AG04449 (cell line): ENCODE results near the gene CA5A.
"Not testable (repeated sequence)": the region's sequence is repeated elsewhere in the genome, so short reads cannot be mapped to it uniquely, and the experiment has no call there.

Source experiments
- CTCF ChIA-PET: fragments of 350-600 bp; formaldehyde crosslinking; extraction: SDS; loops from one replicate; lab custom pipeline; 2021; ENCODE audit warnings: antibody characterized with exemption; lab: Yijun Ruan, JAX
- POLR2A ChIA-PET: fragments of 400-600, 350-600 bp; formaldehyde crosslinking; extraction: SDS; loops from one replicate; lab custom pipeline; 2020; ENCODE audit warnings: antibody characterized with exemption, inconsistent platforms; lab: Yijun Ruan, JAX
- DNase-seq: peaks from one replicate; pipeline ENCODE4 v3.0.0-alpha.2; 2010; ENCODE audit warnings: low read depth, low spot score
- H3K4me3 ChIP-seq: 2 replicates; pipeline ENCODE4 v1.5.1; 2011; ENCODE audit warnings: low read depth, mild to moderate bottlenecking, control low read depth, low read length
- CTCF ChIP-seq: IDR thresholded peaks from one replicate; pipeline ENCODE4 v1.5.1; 2011; ENCODE audit warnings: mild to moderate bottlenecking, moderate library complexity, low read length, control low read depth, inconsistent platforms; ENCODE audit not compliant: insufficient read depth; ENCODE audit errors: missing control alignments

The CA5A gene

GRCh38 chr16:87869061-87869878 is 67.1 kb downstream of the CA5A start, which contains the start of gene SLC7A5:
Gene SLC7A5, minus strand, starts transcription at chr16:87869507. Its CDS starts 85 bp downstream, at chr16:87869422.
- CTCF ChIA-PET: interaction anchor here (3.7 to 8.9 kb wide), 4 partner anchors 19 to 100 kb away, joined by 39 to 257 read pairs (median 57); no protein-coding TSS in a partner anchor
- POLR2A ChIA-PET: interaction anchor here (0.6 to 6.2 kb wide), 17 partner anchors 8 to 103 kb away, joined by 3 to 104 read pairs (median 4); partner anchors contain the start of genes BANP and KLHDC4
- H3K4me3 ChIP-seq: peak within 1 kb of the TSS; percentile 68
- not testable (repeated sequence) for DNase-seq

GRCh38 chr16:87868254-87869029 is 67.9 kb downstream of the CA5A start:
- CTCF ChIA-PET: interaction anchor here (4.2 to 8.9 kb wide), 3 partner anchors 18 to 88 kb away, joined by 37 to 257 read pairs (median 49); no protein-coding TSS in a partner anchor
- POLR2A ChIA-PET: interaction anchor here (0.6 to 6.2 kb wide), 10 partner anchors 9 to 103 kb away, joined by 3 to 104 read pairs (median 6); partner anchors contain the start of gene KLHDC4
- peak overlapping the region; percentile 68 for H3K4me3 ChIP-seq
- DNase-seq: peak; percentile 73

- ChIA-PET CTCF (interaction anchor here (1.0 to 4.2 kb wide), 5 partner anchors 9 to 86 kb away, joined by 3 to 37 read pairs (median 4); no protein-coding TSS in a partner anchor), POLR2A (interaction anchor here (1.2 to 6.2 kb wide), 4 partner anchors 10 to 86 kb away, joined by 4 to 104 read pairs (median 8); no protein-coding TSS in a partner anchor)
- peak overlapping the region; percentile 37 for H3K4me3 ChIP-seq
- DNase-seq: not testable (repeated sequence)
Observed at GRCh38 chr16:87865902-87866555, 70.3 kb downstream of the CA5A start.

- no peak overlapping the region; the same call in 1 of the 2 replicates for H3K4me3 ChIP-seq
- TF ChIP-seq CTCF: no peak
- no peak for DNase-seq
- ChIA-PET POLR2A (interaction anchor here (1.6 kb wide), 1 partner anchor 85 kb away, joined by 4 read pairs; no protein-coding TSS in a partner anchor), CTCF (interaction anchor here (0.9 to 4.2 kb wide), 5 partner anchors 13 to 99 kb away, joined by 3 to 37 read pairs (median 4); partner anchors contain the start of gene KLHDC4)
Observed at GRCh38 chr16:87864331-87864989, 71.9 kb downstream of the CA5A start.

GRCh38 chr16:87863327-87863635 is 73.0 kb downstream of the CA5A start:
- CTCF ChIA-PET, POLR2A ChIA-PET, DNase-seq, H3K4me3 ChIP-seq: not testable (repeated sequence)

- CTCF ChIA-PET: interaction anchor here (1.1 kb wide), 1 partner anchor 9 kb away, joined by 3 read pairs; no protein-coding TSS in a partner anchor
- H3K4me3 ChIP-seq, DNase-seq, POLR2A ChIA-PET: not testable (repeated sequence)
Observed at GRCh38 chr16:87862597-87863326, 73.6 kb downstream of the CA5A start.

GRCh38 chr16:87861300-87862099 is 74.8 kb downstream of the CA5A start:
- CTCF ChIA-PET: interaction anchor here (1.1 to 2.7 kb wide), 2 partner anchors 10 to 12 kb away, joined by 3 to 17 read pairs; no protein-coding TSS in a partner anchor
- not testable (repeated sequence) for H3K4me3 ChIP-seq, DNase-seq
- POLR2A ChIA-PET: interaction anchor here (1.1 kb wide), 1 partner anchor 8 kb away, joined by 4 read pairs; the partner anchor contains the start of gene SLC7A5
